Measurements from ENCODE around the gene CACNA1G. TPM values are rescaled to one million over a fixed set of nuclear protein-coding genes. Genes with fewer than 3 reads are reported as not detected.

The CACNA1G gene
- total RNA-seq, 1 donor from 2014 or later = not detected

GRCh38 chr17:50537721-50538548, 22.6 kb upstream of the CACNA1G start:
- no peak for TF ChIP-seq CTCF (IDR thresholded peaks at IDR 0.05)
- DNase-seq (no peak), ATAC-seq (no peak)
- H3K9me3 ChIP-seq = no peaks in the 10 kb centered on the region
- H3K4me3 ChIP-seq = no peak overlapping the region
- peaks cover 5% of the 10 kb centered on the region for H3K27me3 ChIP-seq
- H3K4me1 ChIP-seq = peaks cover 25% of the 10 kb centered on the region
- H3K27ac ChIP-seq = no peak overlapping the region
- intact Hi-C loops (cut with DNase I) = no loop called here
- H3K36me3 ChIP-seq = no peaks in the 10 kb centered on the region

- Histone ChIP-seq H3K36me3 (no peaks in the 10 kb centered on the region), H3K27me3 (no peaks in the 10 kb centered on the region), H3K27ac (no peak overlapping the region), H3K9me3 (no peaks in the 10 kb centered on the region), H3K4me3 (no peak overlapping the region), H3K4me1 (peaks cover 24% of the 10 kb centered on the region)
- intact Hi-C loops (cut with DNase I) = no loop called here
- no peak for ATAC-seq
- TF ChIP-seq CTCF (IDR thresholded peaks at IDR 0.05) = no peak
- DNase-seq = no peak
Observed at GRCh38 chr17:50538549-50539410, 21.7 kb upstream of the CACNA1G start.

GRCh38 chr17:50539762-50540559, 20.6 kb upstream of the CACNA1G start:
- no peak for TF ChIP-seq CTCF (IDR thresholded peaks at IDR 0.05)
- DNase-seq (no peak), ATAC-seq (peak; percentile 7)
- Histone ChIP-seq H3K27ac (no peak overlapping the region), H3K27me3 (no peaks in the 10 kb centered on the region), H3K36me3 (no peaks in the 10 kb centered on the region), H3K4me3 (no peak overlapping the region), H3K9me3 (no peaks in the 10 kb centered on the region), H3K4me1 (peaks cover 21% of the 10 kb centered on the region)
- intact Hi-C loops (cut with DNase I) = loop anchor here (10.0 kb wide), 2 partner anchors 145 to 305 kb away; no protein-coding TSS in a partner anchor

- Histone ChIP-seq H3K4me3 (peak overlapping the region; percentile 63), H3K9me3 (no peaks in the 10 kb centered on the region), H3K4me1 (peaks cover 21% of the 10 kb centered on the region), H3K27me3 (no peaks in the 10 kb centered on the region), H3K27ac (no peak overlapping the region), H3K36me3 (no peaks in the 10 kb centered on the region)
- DNase-seq = no peak
- intact Hi-C loops (cut with DNase I) = loop anchor here (10.0 kb wide), 2 partner anchors 144 to 304 kb away; no protein-coding TSS in a partner anchor
- ATAC-seq = no peak
- no peak for TF ChIP-seq CTCF (IDR thresholded peaks at IDR 0.05)
Observed at GRCh38 chr17:50540560-50541401, 19.7 kb upstream of the CACNA1G start.

Data from upper lobe of right lung (tissue), 1 donor.